NCI-H2107 treated with DMSO at 0.1 percent for 48 hours (cell line): ENCODE data around the gene SYT10.
"Not testable (repeated sequence)": the region's sequence is repeated elsewhere in the genome, so short reads cannot be mapped to it uniquely, and the experiment has no call there.

ENCODE experiments used
- DNase-seq: peaks from one replicate; lab custom pipeline; 2025; ENCODE audit not compliant: unreplicated experiment; lab: John Stamatoyannopoulos, UW

The SYT10 gene

GRCh38 chr12:33357181-33357580, 82.4 kb downstream of the SYT10 start:
- no peak for DNase-seq

DNA sequence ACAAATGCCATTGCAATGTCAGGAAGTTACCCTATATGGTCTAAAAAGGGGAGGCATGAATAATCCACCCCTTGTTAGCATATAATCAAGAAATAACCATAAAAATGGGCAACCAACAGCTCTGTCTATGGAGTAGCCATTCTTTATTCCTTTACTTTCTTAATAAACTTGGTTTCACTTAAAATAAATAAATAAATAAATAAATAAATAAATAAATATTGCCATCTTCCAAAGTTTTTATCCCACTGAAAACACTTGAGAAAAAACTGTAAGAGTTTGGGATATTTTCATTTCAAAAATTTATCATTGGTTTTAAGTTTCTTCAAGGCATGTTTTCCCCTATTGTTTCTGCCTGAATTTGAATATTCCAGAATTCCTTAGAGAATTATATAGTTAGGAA, 89.8 kb downstream of the SYT10 start:
- DNase-seq: no peak

GRCh38 chr12:33331961-33332398, 107.6 kb downstream of the SYT10 start:
- not testable (repeated sequence) for DNase-seq

- DNase-seq: no peak
Observed at GRCh38 chr12:33330940-33331339, 108.7 kb downstream of the SYT10 start.
